Thyroid gland (tissue), 4 donors: ENCODE measurements around the gene GATB. TPM values are rescaled to one million over a fixed set of nuclear protein-coding genes. Genes with fewer than 3 reads are reported as not detected.

ENCODE experiments used
- DNase-seq, 2 donors: peaks; one replicate each; pipeline ENCODE4 v3.0.0-alpha.2; 2019
- H3K27ac ChIP-seq, 3 donors: fragments of 200-600 bp; sonication (generic); 1 replicate in 2 of 3; 2 replicates in 1 of 3; pipeline ENCODE4 v1.5.1; 2016 to 2019; ENCODE audit warnings: mild to moderate bottlenecking in 1 of 3, moderate library complexity in 1 of 3
- H3K27me3 ChIP-seq: fragments of 200-600 bp; sonication (generic); one replicate; pipeline ENCODE4 v1.5.1; 2019
- H3K36me3 ChIP-seq, 2 donors: fragments of 200-600 bp; sonication (generic); one replicate each; pipeline ENCODE4 v1.5.1; 2016 to 2019
- H3K4me1 ChIP-seq, 2 donors: fragments of 200-600 bp; sonication (generic); one replicate each; pipeline ENCODE4 v1.5.1; 2017 to 2019
- H3K4me3 ChIP-seq, 3 donors: fragments of 200-600 bp; sonication (generic); replicated peaks in 1 of 3; 1 replicate in 2 of 3; 2 replicates in 1 of 3; pipeline ENCODE4 v1.5.1; 2016; ENCODE audit warnings: mild to moderate bottlenecking in 1 of 3
- H3K9me3 ChIP-seq: fragments of 200-600 bp; sonication (generic); one replicate; pipeline ENCODE4 v1.5.1; 2017
- POLR2A ChIP-seq, 2 donors: fragments of 450-650 bp; IDR thresholded peaks; one replicate each; pipeline ENCODE4 v1.6.1; 2017; ENCODE audit warnings: antibody characterized with exemption in 2 of 2, mild to moderate bottlenecking in 2 of 2, moderate library complexity in 1 of 2
- WGBS, 2 donors: methylation state at CpG; one replicate each; pipeline ENCODE4 v1.1.5; 2017; 5-methylcytosine and 5-hydroxymethylcytosine counted together
- intact Hi-C: fragments of 100-400 bp; cut with DNase I; formaldehyde crosslinking; loops from one replicate; pipeline ENCODE4 v1.15.1; 2023
- total RNA-seq, 4 donors: library from RNA; depleted of rRNA; stranded (reverse); fragments of >200 nt; gene quantifications; one replicate each; pipeline ENCODE4 v1.2.3, GENCODE V29; 2016
- TF ChIP-seq, protein P1 (sequence below), 6 experiments: fragments of 200-600 bp in 3 of 6; fragments of 450-650 bp in 3 of 6; sonication (generic) in 3 of 6; IDR thresholded peaks; one replicate each; pipeline ENCODE4 v1.5.1; 2016 to 2019; ENCODE audit warnings: antibody characterized with exemption in 6 of 6, mild to moderate bottlenecking in 2 of 6, inconsistent platforms in 1 of 6, moderate library complexity in 1 of 6

GATB gene
- total RNA-seq, 4 donors from 2014 or later = 10.9 to 32.5 (median 22.9) TPM

DNA sequence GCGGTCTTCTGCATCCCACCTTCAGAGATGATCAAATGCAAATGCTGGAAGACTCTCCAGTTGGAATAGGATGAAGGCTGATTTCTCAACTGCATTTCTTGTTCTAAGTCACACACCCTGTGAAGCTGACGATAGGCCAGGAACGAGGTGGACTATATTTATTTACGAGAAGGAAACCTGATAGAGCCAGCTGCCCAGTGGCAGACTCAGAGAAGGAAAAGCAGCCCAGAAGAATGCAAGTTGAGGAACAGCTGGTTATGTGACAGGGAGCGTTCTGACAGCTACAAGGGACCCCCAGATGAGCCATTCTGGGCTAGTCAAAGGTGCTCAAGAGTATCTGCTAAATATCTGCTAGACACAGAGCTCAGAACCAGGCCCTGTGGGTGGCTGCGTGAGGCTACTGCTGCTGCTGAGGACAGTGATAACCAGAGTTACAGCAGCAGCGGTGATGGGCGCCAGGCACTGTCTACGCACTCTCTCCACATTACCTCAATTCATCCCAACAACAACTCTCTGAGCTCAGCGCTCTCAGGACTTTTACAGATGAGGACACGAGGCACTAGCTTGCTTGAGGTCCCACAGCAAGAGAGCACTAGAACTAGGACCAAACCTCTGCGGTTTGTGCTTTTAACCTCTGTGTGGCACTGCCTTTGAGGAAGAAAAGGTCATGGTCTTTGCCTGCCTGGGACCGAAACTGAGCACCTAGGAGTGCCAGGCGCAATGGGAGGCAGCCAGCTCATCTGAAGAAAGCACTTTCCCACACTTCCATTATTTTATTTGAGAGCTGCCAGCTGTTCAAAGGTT, 69.0 kb downstream of the GATB start:
- TF ChIP-seq POLR2A (IDR thresholded peaks at IDR 0.05) = no peak
- TF ChIP-seq, protein P1, sequence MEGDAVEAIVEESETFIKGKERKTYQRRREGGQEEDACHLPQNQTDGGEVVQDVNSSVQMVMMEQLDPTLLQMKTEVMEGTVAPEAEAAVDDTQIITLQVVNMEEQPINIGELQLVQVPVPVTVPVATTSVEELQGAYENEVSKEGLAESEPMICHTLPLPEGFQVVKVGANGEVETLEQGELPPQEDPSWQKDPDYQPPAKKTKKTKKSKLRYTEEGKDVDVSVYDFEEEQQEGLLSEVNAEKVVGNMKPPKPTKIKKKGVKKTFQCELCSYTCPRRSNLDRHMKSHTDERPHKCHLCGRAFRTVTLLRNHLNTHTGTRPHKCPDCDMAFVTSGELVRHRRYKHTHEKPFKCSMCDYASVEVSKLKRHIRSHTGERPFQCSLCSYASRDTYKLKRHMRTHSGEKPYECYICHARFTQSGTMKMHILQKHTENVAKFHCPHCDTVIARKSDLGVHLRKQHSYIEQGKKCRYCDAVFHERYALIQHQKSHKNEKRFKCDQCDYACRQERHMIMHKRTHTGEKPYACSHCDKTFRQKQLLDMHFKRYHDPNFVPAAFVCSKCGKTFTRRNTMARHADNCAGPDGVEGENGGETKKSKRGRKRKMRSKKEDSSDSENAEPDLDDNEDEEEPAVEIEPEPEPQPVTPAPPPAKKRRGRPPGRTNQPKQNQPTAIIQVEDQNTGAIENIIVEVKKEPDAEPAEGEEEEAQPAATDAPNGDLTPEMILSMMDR (IDR thresholded peaks at IDR 0.05) = no peak
- Histone ChIP-seq H3K9me3 (no peaks in the 10 kb centered on the region), H3K4me3 (no peak overlapping the region), H3K4me1 (peaks cover 34 to 36% of the 10 kb centered on the region in 2 donors), H3K27me3 (no peaks in the 10 kb centered on the region), H3K27ac (no peak overlapping the region), H3K36me3 (no peaks in the 10 kb centered on the region)
- no peak for DNase-seq
- WGBS, 2 donors = 88 to 92% methylated on average over 14 of the region's 14 CpGs
- intact Hi-C loops = no loop called here

DNA sequence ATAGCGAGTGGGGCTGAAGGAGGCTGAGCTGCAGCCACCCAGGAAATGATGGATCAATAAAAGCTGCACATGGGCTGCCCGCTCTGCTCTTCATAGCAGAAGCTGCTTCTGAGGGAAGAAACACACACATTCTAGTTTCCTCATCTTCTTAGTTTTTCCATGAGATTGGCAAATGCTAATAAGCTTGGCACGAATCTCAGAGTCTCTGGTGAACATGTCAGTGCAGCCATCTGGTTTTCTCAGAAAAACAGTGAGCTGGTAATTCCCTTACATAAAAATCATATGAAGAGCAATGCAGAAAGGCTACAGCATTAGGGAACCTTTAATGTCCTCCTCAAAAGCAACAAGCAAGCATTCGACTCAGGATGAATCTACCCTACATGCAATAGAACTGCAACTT, 69.9 kb downstream of the GATB start:
- Histone ChIP-seq H3K27ac (peak overlapping the region in 1 of 3 donors; percentile 24), H3K27me3 (no peaks in the 10 kb centered on the region), H3K9me3 (no peaks in the 10 kb centered on the region), H3K36me3 (no peaks in the 10 kb centered on the region), H3K4me1 (peaks cover 36 to 38% of the 10 kb centered on the region in 2 donors), H3K4me3 (no peak overlapping the region)
- TF ChIP-seq, protein P1 (IDR thresholded peaks at IDR 0.05) = no peak
- TF ChIP-seq POLR2A (IDR thresholded peaks at IDR 0.05) = no peak
- intact Hi-C loops = no loop called here
- WGBS, 2 donors = 81 to 85% methylated on average over 4 of the region's 4 CpGs
- no peak for DNase-seq

DNA sequence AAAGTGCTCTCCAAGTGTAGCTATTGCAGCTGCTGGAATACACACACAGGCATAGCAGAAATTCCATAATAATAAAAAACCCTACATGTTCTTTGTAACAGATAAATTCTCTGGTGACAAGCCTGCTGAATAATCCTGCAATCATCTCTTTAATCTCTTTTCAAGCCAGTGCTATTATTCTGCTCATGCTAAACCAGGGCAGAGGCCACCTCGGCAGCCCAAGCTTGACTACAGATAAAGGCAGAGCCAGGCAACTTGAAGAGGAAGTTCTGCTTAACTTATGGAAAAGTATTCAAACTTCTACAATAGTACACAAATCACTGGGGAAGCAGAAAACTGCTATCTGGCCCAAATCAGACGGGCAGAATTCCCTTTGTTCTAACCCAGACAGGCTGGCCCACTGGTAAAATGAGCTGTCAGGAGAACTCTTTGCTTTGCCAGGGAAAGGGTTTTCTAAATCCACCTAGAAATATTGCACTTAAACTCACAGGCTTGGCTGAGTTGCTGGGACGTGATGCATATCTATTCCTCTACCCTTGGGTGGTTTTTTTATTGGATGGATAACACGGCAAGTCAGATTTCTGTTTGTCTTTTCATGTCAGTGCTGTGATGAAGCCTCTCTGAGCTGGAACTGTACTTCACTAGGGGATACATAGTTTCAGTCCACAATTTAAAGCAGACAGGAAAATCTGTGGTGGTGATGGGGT, 70.5 kb downstream of the GATB start:
- H3K27me3 ChIP-seq = no peaks in the 10 kb centered on the region
- no peak for TF ChIP-seq POLR2A (IDR thresholded peaks at IDR 0.05)
- TF ChIP-seq, protein P1 (IDR thresholded peaks at IDR 0.05) = no peak
- peak; percentile 27 to 38 for DNase-seq
- H3K9me3 ChIP-seq = no peaks in the 10 kb centered on the region
- 19 to 38% methylated on average over 4 of the region's 4 CpGs for WGBS, 2 donors
- peak overlapping the region in 1 of 3 donors; percentile 24 for H3K27ac ChIP-seq
- H3K4me3 ChIP-seq = no peak overlapping the region
- H3K4me1 ChIP-seq = peaks cover 36 to 38% of the 10 kb centered on the region in 2 donors
- intact Hi-C loops = no loop called here
- no peaks in the 10 kb centered on the region for H3K36me3 ChIP-seq

DNA sequence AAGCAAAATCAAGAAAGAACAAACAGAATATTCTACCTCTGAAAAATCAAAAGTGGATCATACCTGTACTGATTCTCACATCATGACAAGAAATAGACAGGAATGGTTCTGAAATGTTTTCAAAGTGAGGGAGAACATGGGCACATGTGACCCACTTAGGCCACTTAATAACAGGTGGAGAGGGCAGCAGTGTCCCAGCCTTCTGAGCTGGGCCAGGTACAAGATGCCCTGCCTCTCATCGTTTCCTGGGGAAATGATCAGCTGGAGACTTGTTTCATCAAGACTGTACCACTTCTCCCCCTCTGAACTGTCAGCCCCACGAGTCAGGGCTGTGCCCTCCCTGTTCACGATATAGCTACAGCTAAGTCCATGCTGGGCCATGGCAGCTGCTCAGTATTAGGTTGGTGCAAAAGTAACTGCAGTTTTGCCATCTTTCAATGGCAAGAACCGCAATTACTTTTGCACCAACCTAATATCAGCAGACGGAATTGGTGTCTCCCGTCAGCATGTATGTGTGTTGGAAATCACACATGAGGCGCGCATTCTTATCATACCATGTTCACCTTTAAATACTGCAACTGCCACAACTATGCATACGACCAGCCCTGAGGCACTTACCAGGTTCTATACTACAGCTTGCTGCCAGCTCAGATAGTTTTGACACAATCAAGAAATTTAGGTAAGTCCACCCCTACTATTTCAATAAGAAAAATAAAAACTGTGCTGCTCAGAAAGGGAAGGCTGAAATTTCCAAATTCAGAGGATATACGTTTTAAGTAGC, 71.4 kb downstream of the GATB start:
- Histone ChIP-seq H3K4me3 (no peak overlapping the region), H3K36me3 (no peaks in the 10 kb centered on the region), H3K4me1 (peaks cover 36 to 38% of the 10 kb centered on the region in 2 donors), H3K27ac (peak overlapping the region in 2 of 3 donors; percentile 71 to 72), H3K9me3 (no peaks in the 10 kb centered on the region), H3K27me3 (no peaks in the 10 kb centered on the region)
- WGBS, 2 donors = 74 to 80% methylated on average over 10 of the region's 10 CpGs
- no peak for TF ChIP-seq POLR2A (IDR thresholded peaks at IDR 0.05)
- TF ChIP-seq, protein P1 (IDR thresholded peaks at IDR 0.05) = no peak
- DNase-seq = peak; percentile 54 to 67
- intact Hi-C loops = no loop called here
